ENCODE measurements around the gene RIPK3.

RIPK3 gene

DNA sequence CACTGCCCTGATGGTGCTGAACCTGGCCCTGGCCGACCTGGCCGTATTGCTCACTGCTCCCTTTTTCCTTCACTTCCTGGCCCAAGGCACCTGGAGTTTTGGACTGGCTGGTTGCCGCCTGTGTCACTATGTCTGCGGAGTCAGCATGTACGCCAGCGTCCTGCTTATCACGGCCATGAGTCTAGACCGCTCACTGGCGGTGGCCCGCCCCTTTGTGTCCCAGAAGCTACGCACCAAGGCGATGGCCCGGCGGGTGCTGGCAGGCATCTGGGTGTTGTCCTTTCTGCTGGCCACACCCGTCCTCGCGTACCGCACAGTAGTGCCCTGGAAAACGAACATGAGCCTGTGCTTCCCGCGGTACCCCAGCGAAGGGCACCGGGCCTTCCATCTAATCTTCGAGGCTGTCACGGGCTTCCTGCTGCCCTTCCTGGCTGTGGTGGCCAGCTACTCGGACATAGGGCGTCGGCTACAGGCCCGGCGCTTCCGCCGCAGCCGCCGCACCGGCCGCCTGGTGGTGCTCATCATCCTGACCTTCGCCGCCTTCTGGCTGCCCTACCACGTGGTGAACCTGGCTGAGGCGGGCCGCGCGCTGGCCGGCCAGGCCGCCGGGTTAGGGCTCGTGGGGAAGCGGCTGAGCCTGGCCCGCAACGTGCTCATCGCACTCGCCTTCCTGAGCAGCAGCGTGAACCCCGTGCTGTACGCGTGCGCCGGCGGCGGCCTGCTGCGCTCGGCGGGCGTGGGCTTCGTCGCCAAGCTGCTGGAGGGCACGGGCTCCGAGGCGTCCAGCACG lies 23.8 kb downstream of the RIPK3 start:
- H3K9ac ChIP-seq (ENCODE audit: low read length) = no peak overlapping the region
- H3K27ac ChIP-seq (ENCODE audit: low read depth, low read length) = no peak overlapping the region
- no peaks in the 10 kb centered on the region for H3K9me3 ChIP-seq (ENCODE audit: low read length)
- H3K4me1 ChIP-seq (ENCODE audit: insufficient read depth, low read length) = peaks cover 17% of the 10 kb centered on the region
- H3K4me3 ChIP-seq (ENCODE audit: low read depth in 1 of 2, low read length in 2 of 2) = no peak overlapping the region
- H3K36me3 ChIP-seq (ENCODE audit: insufficient read depth, low read length) = no peaks in the 10 kb centered on the region
- peaks cover 11 to 37% of the 10 kb centered on the region in 2 donors for H3K27me3 ChIP-seq (ENCODE audit: control insufficient read depth in 1 of 2, insufficient read depth in 2 of 2, low read length in 2 of 2)

DNA sequence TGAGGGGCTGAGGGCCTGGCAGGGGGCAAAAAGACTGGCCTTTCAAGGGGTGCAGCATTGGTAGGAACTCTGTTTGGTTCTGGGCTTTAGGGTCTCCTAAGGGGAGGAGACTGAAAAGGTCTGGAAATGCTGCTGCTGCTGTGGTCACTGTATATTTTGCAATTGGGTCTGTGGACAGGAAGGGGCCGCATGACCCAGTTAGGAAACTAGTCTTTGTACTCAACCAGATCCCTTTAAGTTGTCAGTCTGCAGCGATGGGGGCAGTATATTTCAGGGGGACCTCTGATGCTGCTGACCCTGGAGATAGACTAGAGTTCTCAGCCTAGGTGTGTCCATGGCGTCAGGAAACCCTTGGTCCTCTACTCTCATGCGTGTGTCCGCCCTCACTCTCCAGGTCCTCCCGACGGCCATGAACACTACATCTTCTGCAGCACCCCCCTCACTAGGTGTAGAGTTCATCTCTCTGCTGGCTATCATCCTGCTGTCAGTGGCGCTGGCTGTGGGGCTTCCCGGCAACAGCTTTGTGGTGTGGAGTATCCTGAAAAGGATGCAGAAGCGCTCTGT lies 24.5 kb downstream of the RIPK3 start:
- peaks cover 11 to 37% of the 10 kb centered on the region in 2 donors for H3K27me3 ChIP-seq (ENCODE audit: control insufficient read depth in 1 of 2, insufficient read depth in 2 of 2, low read length in 2 of 2)
- H3K9ac ChIP-seq (ENCODE audit: low read length) = no peak overlapping the region
- H3K9me3 ChIP-seq (ENCODE audit: low read length) = no peaks in the 10 kb centered on the region
- H3K4me3 ChIP-seq (ENCODE audit: low read depth in 1 of 2, low read length in 2 of 2) = no peak overlapping the region
- no peaks in the 10 kb centered on the region for H3K36me3 ChIP-seq (ENCODE audit: insufficient read depth, low read length)
- no peak overlapping the region for H3K27ac ChIP-seq (ENCODE audit: low read depth, low read length)
- peaks cover 21% of the 10 kb centered on the region for H3K4me1 ChIP-seq (ENCODE audit: insufficient read depth, low read length)

DNA sequence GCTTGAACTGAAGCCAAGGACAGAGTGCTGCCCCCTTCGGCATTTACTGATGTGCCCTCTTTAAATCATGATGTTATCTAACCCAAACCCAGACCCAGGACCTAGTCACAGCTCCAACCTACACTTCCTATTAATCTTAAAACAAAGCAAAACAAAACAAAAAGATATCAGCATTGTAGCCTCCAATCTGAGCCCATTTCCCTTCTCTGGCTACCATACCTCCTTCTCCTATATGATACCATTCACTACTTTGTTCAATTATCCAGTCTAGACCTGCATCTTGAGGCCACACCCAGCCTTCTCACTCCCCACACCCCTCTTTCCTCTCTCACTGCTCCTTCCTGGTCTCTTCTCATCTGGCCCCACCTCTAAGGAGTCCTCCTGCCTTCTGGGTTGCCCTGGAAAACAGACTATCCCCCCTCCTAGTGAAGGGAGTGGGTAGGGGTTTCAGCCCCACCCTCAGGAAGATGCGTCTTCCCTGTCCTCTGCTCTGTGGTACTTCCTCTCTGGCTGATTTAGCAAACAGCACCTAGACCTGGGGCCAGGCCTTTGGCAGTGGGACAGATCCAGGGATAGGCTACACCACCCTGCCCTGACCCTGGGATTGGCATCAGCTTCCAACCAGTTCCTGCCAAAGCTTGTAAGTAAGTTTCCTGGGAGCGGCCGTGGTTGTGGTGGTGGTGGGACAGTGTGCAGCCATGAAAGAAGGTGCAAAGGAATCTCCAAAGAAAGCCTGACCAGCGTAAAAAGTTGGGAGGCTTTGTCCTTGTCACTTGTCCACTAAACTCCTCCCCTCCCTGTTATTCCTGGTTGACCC lies 25.2 kb downstream of the RIPK3 start:
- Histone ChIP-seq H3K27ac (ENCODE audit: low read depth, low read length) (no peak overlapping the region), H3K4me3 (ENCODE audit: low read depth in 1 of 2, low read length in 2 of 2) (no peak overlapping the region), H3K9ac (ENCODE audit: low read length) (no peak overlapping the region), H3K9me3 (ENCODE audit: low read length) (no peaks in the 10 kb centered on the region), H3K4me1 (ENCODE audit: insufficient read depth, low read length) (peaks cover 28% of the 10 kb centered on the region), H3K27me3 (ENCODE audit: control insufficient read depth in 1 of 2, insufficient read depth in 2 of 2, low read length in 2 of 2) (peaks cover 11 to 35% of the 10 kb centered on the region in 2 donors), H3K36me3 (ENCODE audit: insufficient read depth, low read length) (no peaks in the 10 kb centered on the region)

DNA sequence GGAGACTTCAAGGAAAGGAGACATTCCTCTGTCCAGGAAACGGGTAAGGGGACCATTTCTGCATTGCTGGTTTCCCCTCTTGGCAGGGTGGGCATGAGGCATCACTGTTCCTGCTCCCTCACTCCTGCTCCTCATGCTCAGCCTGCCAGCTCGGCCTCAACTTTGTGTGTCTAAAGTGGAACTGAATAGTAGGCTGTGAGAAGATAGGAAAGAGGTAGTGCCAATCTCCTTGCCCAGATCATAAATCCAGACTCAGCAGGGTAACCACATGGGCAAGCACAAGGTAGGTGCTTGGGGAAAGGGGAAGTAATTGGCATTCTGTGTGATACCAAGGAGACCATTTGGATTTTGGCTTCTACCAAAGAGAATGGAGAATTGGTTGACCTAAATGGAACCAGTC lies 25.9 kb downstream of the RIPK3 start:
- Histone ChIP-seq H3K36me3 (ENCODE audit: insufficient read depth, low read length) (no peaks in the 10 kb centered on the region), H3K4me3 (ENCODE audit: low read depth in 1 of 2, low read length in 2 of 2) (no peak overlapping the region), H3K4me1 (ENCODE audit: insufficient read depth, low read length) (peaks cover 33% of the 10 kb centered on the region), H3K9me3 (ENCODE audit: low read length) (no peaks in the 10 kb centered on the region), H3K27ac (ENCODE audit: low read depth, low read length) (no peak overlapping the region), H3K27me3 (ENCODE audit: control insufficient read depth in 1 of 2, insufficient read depth in 2 of 2, low read length in 2 of 2) (peaks cover 6 to 28% of the 10 kb centered on the region in 2 donors), H3K9ac (ENCODE audit: low read length) (no peak overlapping the region)

DNA sequence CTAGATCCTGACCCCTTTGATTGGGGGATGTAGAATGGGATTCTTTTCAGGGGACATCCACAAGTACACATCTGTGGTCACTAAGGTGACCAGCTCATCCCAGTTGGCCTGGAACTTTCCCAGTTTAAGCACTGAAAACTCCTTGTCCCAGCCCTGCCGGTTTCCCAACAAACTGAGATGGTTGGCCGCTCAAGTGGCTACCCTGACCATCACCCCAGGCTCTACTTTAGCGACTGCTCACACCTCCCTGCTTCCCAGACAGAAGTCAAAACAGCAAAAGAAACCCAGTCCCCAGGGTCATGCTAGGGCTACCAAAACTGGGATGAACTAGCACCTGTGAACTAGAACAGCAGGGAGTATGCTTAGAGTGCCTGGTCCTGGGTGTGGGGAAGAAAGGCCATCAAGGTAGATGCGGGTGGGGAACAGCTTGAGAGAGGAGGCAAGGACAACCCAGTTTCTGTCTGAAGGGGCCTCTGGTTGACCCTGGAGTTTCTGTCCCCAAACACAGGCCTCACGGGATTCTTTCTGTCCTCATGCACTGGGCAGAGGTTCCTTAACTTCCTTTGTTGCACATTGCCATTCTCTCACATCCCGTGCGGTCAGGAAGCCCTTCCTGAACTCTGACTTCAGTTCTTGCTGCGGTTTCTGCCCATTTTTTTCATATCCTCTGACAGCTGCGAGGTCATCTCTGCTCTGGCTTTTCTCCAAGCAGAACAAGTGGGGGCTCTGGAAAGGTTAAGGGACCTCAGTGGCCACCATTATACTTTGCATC lies 26.9 kb downstream of the RIPK3 start:
- Histone ChIP-seq H3K4me3 (ENCODE audit: low read depth in 1 of 2, low read length in 2 of 2) (no peak overlapping the region), H3K36me3 (ENCODE audit: insufficient read depth, low read length) (no peaks in the 10 kb centered on the region), H3K9ac (ENCODE audit: low read length) (no peak overlapping the region), H3K27ac (ENCODE audit: low read depth, low read length) (no peak overlapping the region), H3K9me3 (ENCODE audit: low read length) (no peaks in the 10 kb centered on the region), H3K4me1 (ENCODE audit: insufficient read depth, low read length) (peaks cover 33% of the 10 kb centered on the region), H3K27me3 (ENCODE audit: control insufficient read depth in 1 of 2, insufficient read depth in 2 of 2, low read length in 2 of 2) (peaks cover 5 to 23% of the 10 kb centered on the region in 2 donors)

DNA sequence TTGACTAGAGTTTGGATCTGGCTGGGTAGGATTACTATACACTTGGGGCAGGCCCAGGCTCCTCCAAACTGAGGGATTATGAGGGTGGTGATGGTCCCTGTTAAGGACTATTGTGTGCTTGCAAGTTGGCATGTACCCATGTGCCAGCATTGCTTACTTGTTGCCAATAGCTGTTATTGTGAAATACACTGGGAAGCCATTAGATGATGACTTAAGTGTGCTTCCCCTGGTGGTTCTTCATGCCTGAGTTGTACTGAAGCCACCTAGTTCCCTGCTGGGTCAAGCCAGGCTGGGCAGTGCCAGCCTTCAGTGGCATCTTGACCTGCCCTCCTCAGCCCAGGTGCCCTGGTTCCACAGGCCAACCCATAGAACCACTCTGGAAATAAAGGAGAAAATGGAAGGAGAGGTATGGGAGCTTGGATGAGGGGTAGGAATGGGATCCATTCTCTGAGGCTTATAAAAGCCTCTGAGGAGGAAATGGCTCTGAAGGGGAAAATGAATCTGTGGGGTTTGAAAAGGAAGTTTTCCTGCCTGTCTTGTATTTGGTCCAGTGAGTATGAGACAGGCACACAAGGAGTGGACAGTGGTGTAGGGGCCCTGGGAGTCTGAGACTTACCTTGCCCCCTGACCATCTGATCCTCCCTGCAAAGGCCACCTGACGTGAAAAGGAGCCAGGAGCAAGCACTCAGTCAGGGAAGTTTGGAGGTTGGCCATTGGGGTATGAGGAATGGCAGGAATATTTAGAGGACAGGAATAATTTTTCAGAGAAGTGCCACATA lies 27.8 kb downstream of the RIPK3 start:
- H3K9me3 ChIP-seq (ENCODE audit: low read length) = no peaks in the 10 kb centered on the region
- H3K4me3 ChIP-seq (ENCODE audit: low read depth in 1 of 2, low read length in 2 of 2) = peak overlapping the region; percentile 51 to 68
- no peak overlapping the region for H3K27ac ChIP-seq (ENCODE audit: low read depth, low read length)
- peaks cover 31% of the 10 kb centered on the region for H3K4me1 ChIP-seq (ENCODE audit: insufficient read depth, low read length)
- peaks cover 3% of the 10 kb centered on the region for H3K36me3 ChIP-seq (ENCODE audit: insufficient read depth, low read length)
- H3K9ac ChIP-seq (ENCODE audit: low read length) = no peak overlapping the region
- H3K27me3 ChIP-seq (ENCODE audit: control insufficient read depth in 1 of 2, insufficient read depth in 2 of 2, low read length in 2 of 2) = peaks cover 0 to 17% of the 10 kb centered on the region in 2 donors

DNA sequence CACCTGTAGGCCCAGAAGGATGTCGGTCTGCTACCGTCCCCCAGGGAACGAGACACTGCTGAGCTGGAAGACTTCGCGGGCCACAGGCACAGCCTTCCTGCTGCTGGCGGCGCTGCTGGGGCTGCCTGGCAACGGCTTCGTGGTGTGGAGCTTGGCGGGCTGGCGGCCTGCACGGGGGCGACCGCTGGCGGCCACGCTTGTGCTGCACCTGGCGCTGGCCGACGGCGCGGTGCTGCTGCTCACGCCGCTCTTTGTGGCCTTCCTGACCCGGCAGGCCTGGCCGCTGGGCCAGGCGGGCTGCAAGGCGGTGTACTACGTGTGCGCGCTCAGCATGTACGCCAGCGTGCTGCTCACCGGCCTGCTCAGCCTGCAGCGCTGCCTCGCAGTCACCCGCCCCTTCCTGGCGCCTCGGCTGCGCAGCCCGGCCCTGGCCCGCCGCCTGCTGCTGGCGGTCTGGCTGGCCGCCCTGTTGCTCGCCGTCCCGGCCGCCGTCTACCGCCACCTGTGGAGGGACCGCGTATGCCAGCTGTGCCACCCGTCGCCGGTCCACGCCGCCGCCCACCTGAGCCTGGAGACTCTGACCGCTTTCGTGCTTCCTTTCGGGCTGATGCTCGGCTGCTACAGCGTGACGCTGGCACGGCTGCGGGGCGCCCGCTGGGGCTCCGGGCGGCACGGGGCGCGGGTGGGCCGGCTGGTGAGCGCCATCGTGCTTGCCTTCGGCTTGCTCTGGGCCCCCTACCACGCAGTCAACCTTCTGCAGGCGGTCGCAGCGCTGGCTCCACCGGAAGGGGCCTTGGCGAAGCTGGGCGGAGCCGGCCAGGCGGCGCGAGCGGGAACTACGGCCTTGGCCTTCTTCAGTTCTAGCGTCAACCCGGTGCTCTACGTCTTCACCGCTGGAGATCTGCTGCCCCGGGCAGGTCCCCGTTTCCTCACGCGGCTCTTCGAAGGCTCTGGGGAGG lies 28.9 kb downstream of the RIPK3 start, which contains the start of gene LTB4R:
TSS of gene LTB4R (plus strand) at position 857 of the 959 bp plus-strand sequence. CDS start 4,150 bp downstream, outside the sequence.
- H3K9ac ChIP-seq (ENCODE audit: low read length) = peak within 1 kb of the TSS; percentile 28
- no peaks in the 10 kb centered on the region for H3K9me3 ChIP-seq (ENCODE audit: low read length)
- peak within 1 kb of the TSS; percentile 77 for H3K27ac ChIP-seq (ENCODE audit: low read depth, low read length)

DNA sequence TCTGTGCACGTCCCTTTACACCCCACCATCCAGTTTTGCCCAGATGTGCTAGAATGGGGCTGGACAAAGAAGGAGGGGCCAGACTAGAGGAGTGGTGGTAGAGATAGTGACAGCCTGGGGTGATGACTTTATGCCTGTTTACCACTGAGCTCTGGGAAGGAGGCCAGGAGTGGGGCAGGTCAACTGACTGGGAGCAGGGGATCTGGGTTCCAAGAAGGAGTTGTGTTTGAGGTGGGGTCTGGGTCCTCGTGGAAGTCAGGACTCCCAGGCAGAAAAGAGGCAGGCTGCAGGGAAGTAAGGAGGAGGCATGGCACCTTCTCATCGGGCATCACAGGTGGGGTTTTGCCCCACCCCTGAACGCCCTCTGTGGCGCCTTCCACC lies 29.5 kb downstream of the RIPK3 start:
- peaks cover 20% of the 10 kb centered on the region for H3K36me3 ChIP-seq (ENCODE audit: insufficient read depth, low read length)
- peaks cover 26% of the 10 kb centered on the region for H3K4me1 ChIP-seq (ENCODE audit: insufficient read depth, low read length)
- H3K27me3 ChIP-seq (ENCODE audit: control insufficient read depth in 1 of 2, insufficient read depth in 2 of 2, low read length in 2 of 2) = no peaks in the 10 kb centered on the region
- H3K9ac ChIP-seq (ENCODE audit: low read length) = peak overlapping the region; percentile 28
- peak overlapping the region; percentile 51 to 68 for H3K4me3 ChIP-seq (ENCODE audit: low read depth in 1 of 2, low read length in 2 of 2)
- no peaks in the 10 kb centered on the region for H3K9me3 ChIP-seq (ENCODE audit: low read length)
- peak overlapping the region; percentile 77 for H3K27ac ChIP-seq (ENCODE audit: low read depth, low read length)

More for the DNA sequence above, 28.9 kb downstream of the RIPK3 start, which contains the start of gene LTB4R:
- peaks cover 26% of the 10 kb centered on the region for H3K4me1 ChIP-seq (ENCODE audit: insufficient read depth, low read length)
- peaks cover 0 to 6% of the 10 kb centered on the region in 2 donors for H3K27me3 ChIP-seq (ENCODE audit: control insufficient read depth in 1 of 2, insufficient read depth in 2 of 2, low read length in 2 of 2)
- peaks cover 14% of the 10 kb centered on the region for H3K36me3 ChIP-seq (ENCODE audit: insufficient read depth, low read length)
- H3K4me3 ChIP-seq (ENCODE audit: low read depth in 1 of 2, low read length in 2 of 2) = peak within 1 kb of the TSS; percentile 51 to 68

DNA sequence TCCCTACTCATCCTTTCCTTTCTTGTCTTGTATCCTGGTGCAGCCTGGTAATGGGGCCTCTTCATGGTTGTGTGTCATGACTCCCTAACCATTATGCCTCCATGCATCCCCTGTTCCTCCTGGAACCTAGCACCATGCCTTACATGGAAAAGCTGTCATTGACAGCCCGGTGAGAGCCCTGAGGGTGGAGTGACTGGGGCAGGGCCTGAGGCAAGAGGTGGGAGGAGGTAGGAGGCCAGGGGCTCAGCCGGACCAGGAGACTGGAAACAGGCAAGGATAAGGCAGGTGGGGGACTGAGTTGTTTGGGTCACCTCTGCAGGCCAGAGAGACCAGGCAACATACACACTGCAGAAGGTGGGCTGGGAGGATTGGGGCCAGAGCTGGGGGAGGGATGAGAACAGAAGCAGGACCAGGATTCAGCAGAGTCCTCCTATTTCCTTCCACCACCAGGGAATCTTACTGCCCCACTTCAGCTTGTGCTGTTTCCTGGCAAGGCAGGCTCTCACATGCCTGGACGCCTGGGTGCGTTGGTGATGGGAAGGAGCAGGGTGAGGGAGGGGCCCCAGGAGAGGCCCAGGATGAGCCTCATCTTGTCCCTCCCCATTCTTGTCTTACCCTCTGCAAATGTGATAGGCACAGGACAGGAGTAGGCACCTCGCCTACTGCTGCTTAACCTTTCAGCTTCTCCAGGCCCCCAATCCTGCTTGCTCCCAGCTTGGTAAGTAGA lies 30.1 kb downstream of the RIPK3 start, which contains the start of gene LTB4R2:
TSS of gene LTB4R2 (plus strand) at position 603 of the 727 bp plus-strand sequence. CDS start 525 bp downstream, outside the sequence.
- Histone ChIP-seq H3K36me3 (ENCODE audit: insufficient read depth, low read length) (peaks cover 26% of the 10 kb centered on the region), H3K27me3 (ENCODE audit: control insufficient read depth in 1 of 2, insufficient read depth in 2 of 2, low read length in 2 of 2) (no peaks in the 10 kb centered on the region), H3K9me3 (ENCODE audit: low read length) (no peaks in the 10 kb centered on the region), H3K4me1 (ENCODE audit: insufficient read depth, low read length) (peaks cover 26% of the 10 kb centered on the region), H3K27ac (ENCODE audit: low read depth, low read length) (peak within 1 kb of the TSS; percentile 77), H3K4me3 (ENCODE audit: low read depth in 1 of 2, low read length in 2 of 2) (peak within 1 kb of the TSS; percentile 51 to 68), H3K9ac (ENCODE audit: low read length) (peak within 1 kb of the TSS; percentile 28)
